HL-60 (cell line): ENCODE measurements around the gene CAMKK1.

Source experiments
- GABPA ChIP-seq: IDR thresholded peaks from 2 replicates; pipeline ENCODE4 v1.6.1; 2012; ENCODE audit warnings: low read depth
- TF ChIP-seq, protein P1 (sequence below): IDR thresholded peaks from one replicate; pipeline ENCODE4 v1.5.1; 2011; ENCODE audit warnings: low read length, control low read depth, inconsistent platforms; ENCODE audit not compliant: insufficient read depth

- no peak for TF ChIP-seq GABPA
- TF ChIP-seq, protein P1, sequence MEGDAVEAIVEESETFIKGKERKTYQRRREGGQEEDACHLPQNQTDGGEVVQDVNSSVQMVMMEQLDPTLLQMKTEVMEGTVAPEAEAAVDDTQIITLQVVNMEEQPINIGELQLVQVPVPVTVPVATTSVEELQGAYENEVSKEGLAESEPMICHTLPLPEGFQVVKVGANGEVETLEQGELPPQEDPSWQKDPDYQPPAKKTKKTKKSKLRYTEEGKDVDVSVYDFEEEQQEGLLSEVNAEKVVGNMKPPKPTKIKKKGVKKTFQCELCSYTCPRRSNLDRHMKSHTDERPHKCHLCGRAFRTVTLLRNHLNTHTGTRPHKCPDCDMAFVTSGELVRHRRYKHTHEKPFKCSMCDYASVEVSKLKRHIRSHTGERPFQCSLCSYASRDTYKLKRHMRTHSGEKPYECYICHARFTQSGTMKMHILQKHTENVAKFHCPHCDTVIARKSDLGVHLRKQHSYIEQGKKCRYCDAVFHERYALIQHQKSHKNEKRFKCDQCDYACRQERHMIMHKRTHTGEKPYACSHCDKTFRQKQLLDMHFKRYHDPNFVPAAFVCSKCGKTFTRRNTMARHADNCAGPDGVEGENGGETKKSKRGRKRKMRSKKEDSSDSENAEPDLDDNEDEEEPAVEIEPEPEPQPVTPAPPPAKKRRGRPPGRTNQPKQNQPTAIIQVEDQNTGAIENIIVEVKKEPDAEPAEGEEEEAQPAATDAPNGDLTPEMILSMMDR: no peak
Observed at GRCh38 chr17:3921502-3922319, 28.9 kb upstream of the CAMKK1 start.
